Endodermal cell (in vitro differentiated cells): ENCODE data around the gene KHDC4. TPM values are rescaled to one million over a fixed set of nuclear protein-coding genes. Genes with fewer than 3 reads are reported as not detected.

Experiments
- DNase-seq: peaks from one replicate; pipeline ENCODE4 v3.0.0-alpha.2; 2017
- H3K27ac ChIP-seq: 2 replicates; pipeline ENCODE4 v1.5.1; 2013; ENCODE audit warnings: mild to moderate bottlenecking, low read depth, low read length, moderate library complexity
- H3K27me3 ChIP-seq: 2 replicates; pipeline ENCODE4 v1.6.1; 2013; ENCODE audit warnings: mild to moderate bottlenecking, low read length, moderate library complexity; ENCODE audit not compliant: insufficient read depth, control insufficient read depth, poor library complexity, severe bottlenecking
- H3K36me3 ChIP-seq: 2 replicates; pipeline ENCODE4 v1.7.0; 2013; ENCODE audit warnings: mild to moderate bottlenecking, low read length, moderate library complexity; ENCODE audit not compliant: control insufficient read depth, insufficient read depth
- H3K4me1 ChIP-seq: one replicate; pipeline ENCODE4 v1.7.0; 2013; ENCODE audit warnings: low read length; ENCODE audit not compliant: control insufficient read depth, insufficient read depth
- H3K4me3 ChIP-seq: 2 replicates; pipeline ENCODE4 v1.5.1; 2013; ENCODE audit warnings: mild to moderate bottlenecking, low read length, moderate library complexity
- H3K9ac ChIP-seq: 2 replicates; pipeline ENCODE4 v1.6.1; 2013; ENCODE audit warnings: mild to moderate bottlenecking, low read length, moderate library complexity; ENCODE audit not compliant: poor library complexity, severe bottlenecking; ENCODE audit errors: extremely low read depth
- H3K9me3 ChIP-seq: 2 replicates; pipeline ENCODE4 v1.6.1; 2013; ENCODE audit warnings: mild to moderate bottlenecking, low read length, moderate library complexity; ENCODE audit not compliant: control insufficient read depth
- H3K27ac Mint-ChIP-seq: 2 replicates; pipeline ENCODE4 v1.8.0; 2020; ENCODE audit warnings: mixed read lengths
- H3K27me3 Mint-ChIP-seq: 2 replicates; pipeline ENCODE4 v1.8.0; 2021; ENCODE audit warnings: mild to moderate bottlenecking, mixed read lengths; ENCODE audit not compliant: insufficient read depth
- H3K36me3 Mint-ChIP-seq: 2 replicates; pipeline ENCODE4 v1.8.0; 2020; ENCODE audit warnings: low read depth, mixed read lengths
- H3K4me1 Mint-ChIP-seq: 2 replicates; pipeline ENCODE4 v1.8.0; 2020; ENCODE audit warnings: mixed read lengths
- H3K4me3 Mint-ChIP-seq: 2 replicates; pipeline ENCODE4 v1.8.0; 2020; ENCODE audit warnings: mild to moderate bottlenecking, moderate library complexity, mixed read lengths
- H3K9me3 Mint-ChIP-seq: 2 replicates; pipeline ENCODE4 v1.8.0; 2020; ENCODE audit warnings: mild to moderate bottlenecking, mixed read lengths
- WGBS, 2 experiments: methylation state at CpG; one replicate each; pipeline versions ENCODE4 v1.1.5 to v1.1.7; 2013; ENCODE audit warnings: missing lambda C conversion rate in 2 of 2, mixed read lengths in 1 of 2; ENCODE audit not compliant: insufficient coverage in 1 of 2, insufficient read length in 1 of 2; 5-methylcytosine and 5-hydroxymethylcytosine counted together
- total RNA-seq, 2 donors: library from RNA; stranded (reverse); fragmentation: NEBNext Ultra II Directional in 1 of 2; extraction: Animal tissue kit (Norgen Biotek cat#: 25700) in 1 of 2; gene quantifications; 2 replicates in 1 of 2; 3 replicates in 1 of 2; pipeline ENCODE4 v1.2.1, GENCODE V29; 2021
- TF ChIP-seq, protein P1 (sequence below): fragments of 200-600 bp; sonication (generic); conservative IDR thresholded peaks from 2 replicates; pipeline ENCODE4 v1.5.0; 2021; ENCODE audit warnings: antibody characterized with exemption, mild to moderate bottlenecking

The KHDC4 gene
- total RNA-seq, 2 donors from 2014 or later: 67.7 to 76.2 TPM

DNA sequence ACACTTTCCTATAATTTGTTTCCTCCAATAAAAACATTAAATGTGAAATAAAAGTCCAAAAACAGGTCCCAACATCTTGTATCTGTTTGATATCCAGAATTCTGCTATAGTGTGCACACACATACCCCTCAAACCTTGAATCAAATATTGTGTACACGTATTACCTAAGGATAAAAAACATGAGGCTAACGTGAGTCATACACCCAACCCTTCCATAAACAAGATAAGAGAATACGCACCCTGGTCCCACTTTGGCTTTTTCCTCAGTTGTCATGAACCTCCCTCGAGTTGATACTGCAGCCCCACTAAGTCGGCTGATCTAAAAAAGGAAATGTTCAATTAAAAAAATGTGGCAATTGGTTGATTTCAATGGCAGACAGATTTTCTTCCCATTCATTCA, 5.2 kb downstream of the KHDC4 start:
- Histone ChIP-seq H3K9me3 (no peaks in the 10 kb centered on the region), H3K4me3 (no peak overlapping the region), H3K27ac (no peak overlapping the region), H3K4me1 (peaks cover 2% of the 10 kb centered on the region), H3K27me3 (no peaks in the 10 kb centered on the region), H3K36me3 (peaks cover 93% of the 10 kb centered on the region), H3K9ac (no peak overlapping the region)
- Mint-ChIP-seq H3K4me1 (peaks cover 18% of the 10 kb centered on the region), H3K9me3 (no peaks in the 10 kb centered on the region), H3K4me3 (no peak overlapping the region), H3K27ac (no peak overlapping the region), H3K36me3 (peaks cover 75% of the 10 kb centered on the region), H3K27me3 (no peaks in the 10 kb centered on the region)
- no peak for DNase-seq
- 98 to 100% methylated on average over 3 to 5 of the region's 5 CpGs for WGBS, 2 experiments
- TF ChIP-seq, protein P1, sequence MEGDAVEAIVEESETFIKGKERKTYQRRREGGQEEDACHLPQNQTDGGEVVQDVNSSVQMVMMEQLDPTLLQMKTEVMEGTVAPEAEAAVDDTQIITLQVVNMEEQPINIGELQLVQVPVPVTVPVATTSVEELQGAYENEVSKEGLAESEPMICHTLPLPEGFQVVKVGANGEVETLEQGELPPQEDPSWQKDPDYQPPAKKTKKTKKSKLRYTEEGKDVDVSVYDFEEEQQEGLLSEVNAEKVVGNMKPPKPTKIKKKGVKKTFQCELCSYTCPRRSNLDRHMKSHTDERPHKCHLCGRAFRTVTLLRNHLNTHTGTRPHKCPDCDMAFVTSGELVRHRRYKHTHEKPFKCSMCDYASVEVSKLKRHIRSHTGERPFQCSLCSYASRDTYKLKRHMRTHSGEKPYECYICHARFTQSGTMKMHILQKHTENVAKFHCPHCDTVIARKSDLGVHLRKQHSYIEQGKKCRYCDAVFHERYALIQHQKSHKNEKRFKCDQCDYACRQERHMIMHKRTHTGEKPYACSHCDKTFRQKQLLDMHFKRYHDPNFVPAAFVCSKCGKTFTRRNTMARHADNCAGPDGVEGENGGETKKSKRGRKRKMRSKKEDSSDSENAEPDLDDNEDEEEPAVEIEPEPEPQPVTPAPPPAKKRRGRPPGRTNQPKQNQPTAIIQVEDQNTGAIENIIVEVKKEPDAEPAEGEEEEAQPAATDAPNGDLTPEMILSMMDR: no peak

DNA sequence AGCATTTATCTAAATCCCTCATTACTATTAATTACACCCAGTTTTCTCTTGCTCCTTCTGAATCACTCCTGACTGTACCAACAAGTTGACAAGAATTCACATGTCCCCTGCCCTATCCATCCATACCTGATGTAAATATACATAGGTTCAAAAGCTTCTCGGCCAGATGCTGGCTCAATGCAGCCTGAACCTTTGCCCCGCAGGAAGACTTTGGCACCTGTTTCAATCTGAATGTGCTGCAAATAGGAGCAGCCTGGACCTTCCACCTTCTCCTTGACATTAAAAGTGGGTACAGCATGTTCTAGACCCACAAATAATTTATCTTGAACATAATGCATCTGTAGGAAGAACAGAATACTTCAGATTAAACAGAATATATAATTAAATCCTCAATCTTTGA, 8.7 kb downstream of the KHDC4 start:
- TF ChIP-seq, protein P1: no peak
- Histone ChIP-seq H3K4me3 (no peak overlapping the region), H3K9ac (no peak overlapping the region), H3K27ac (no peak overlapping the region), H3K9me3 (no peaks in the 10 kb centered on the region), H3K4me1 (peaks cover 2% of the 10 kb centered on the region), H3K27me3 (no peaks in the 10 kb centered on the region), H3K36me3 (peaks cover 97% of the 10 kb centered on the region)
- peak overlapping the region; percentile 37 for H3K27ac Mint-ChIP-seq
- no peak overlapping the region for H3K4me3 Mint-ChIP-seq
- peaks cover under 1% of the 10 kb centered on the region for H3K4me1 Mint-ChIP-seq
- no peaks in the 10 kb centered on the region for H3K9me3 Mint-ChIP-seq
- WGBS, 2 experiments: 94 to 100% methylated on average over 2 of the region's 2 CpGs
- H3K36me3 Mint-ChIP-seq: peaks cover 85% of the 10 kb centered on the region
- no peak for DNase-seq
- H3K27me3 Mint-ChIP-seq: no peaks in the 10 kb centered on the region

DNA sequence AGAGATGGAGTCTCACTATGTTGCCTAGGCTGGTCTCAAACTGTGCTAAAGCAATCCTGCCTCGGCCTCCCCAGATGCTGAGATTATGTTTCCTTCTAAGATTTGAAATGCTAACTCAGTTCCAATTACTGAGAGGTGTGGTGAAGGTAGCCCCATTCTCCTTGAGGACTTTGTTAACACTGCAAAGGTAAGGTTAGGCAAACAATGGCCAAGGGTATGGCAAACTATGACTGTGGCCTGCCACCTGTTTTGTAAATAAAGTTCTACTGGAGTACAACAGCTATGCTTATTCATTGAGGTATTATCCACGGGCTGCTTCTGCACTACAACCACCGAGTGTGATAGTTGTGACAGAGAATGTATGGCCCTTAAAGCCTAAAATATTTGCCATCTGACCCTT, 13.5 kb downstream of the KHDC4 start:
- H3K4me1 ChIP-seq: no peaks in the 10 kb centered on the region
- H3K9ac ChIP-seq: no peak overlapping the region
- H3K4me1 Mint-ChIP-seq: no peaks in the 10 kb centered on the region
- peaks cover 85% of the 10 kb centered on the region for H3K36me3 Mint-ChIP-seq
- H3K27ac ChIP-seq: no peak overlapping the region
- DNase-seq: no peak
- no peak overlapping the region for H3K4me3 ChIP-seq
- H3K27ac Mint-ChIP-seq: no peak overlapping the region
- H3K9me3 ChIP-seq: no peaks in the 10 kb centered on the region
- TF ChIP-seq, protein P1: no peak
- no peaks in the 10 kb centered on the region for H3K9me3 Mint-ChIP-seq
- 96 to 98% methylated on average over 3 of the region's 3 CpGs for WGBS, 2 experiments
- H3K4me3 Mint-ChIP-seq: no peak overlapping the region
- no peaks in the 10 kb centered on the region for H3K27me3 Mint-ChIP-seq
- no peaks in the 10 kb centered on the region for H3K27me3 ChIP-seq
- peaks cover 97% of the 10 kb centered on the region for H3K36me3 ChIP-seq
